Mucosa of stomach (tissue), 1 donor: ENCODE measurements around the gene PCED1B.
"Not testable (repeated sequence)": the region's sequence is repeated elsewhere in the genome, so short reads cannot be mapped to it uniquely, and the experiment has no call there.

Source experiments
- H3K27me3 ChIP-seq: one replicate; pipeline ENCODE4 v1.7.0; 2013; ENCODE audit warnings: mild to moderate bottlenecking, low read length; ENCODE audit not compliant: control insufficient read depth, insufficient read depth
- H3K36me3 ChIP-seq: one replicate; pipeline ENCODE4 v1.7.0; 2013; ENCODE audit warnings: low read length; ENCODE audit not compliant: control insufficient read depth, insufficient read depth
- H3K4me1 ChIP-seq: one replicate; pipeline ENCODE4 v1.7.0; 2013; ENCODE audit warnings: mild to moderate bottlenecking, low read length; ENCODE audit not compliant: control insufficient read depth, insufficient read depth
- H3K4me3 ChIP-seq: one replicate; pipeline ENCODE4 v1.7.0; 2013; ENCODE audit warnings: low read length
- H3K9ac ChIP-seq: one replicate; pipeline ENCODE4 v1.7.0; 2013; ENCODE audit warnings: mild to moderate bottlenecking, low read length, moderate library complexity
- H3K9me3 ChIP-seq: one replicate; pipeline ENCODE4 v1.7.0; 2013; ENCODE audit warnings: mild to moderate bottlenecking, low read length, moderate library complexity; ENCODE audit not compliant: control insufficient read depth
- donor health status: Pancreatic carcinoma.

The PCED1B gene

GRCh38 chr12:47164724-47165439 lies 85.5 kb downstream of the PCED1B start:
- H3K27me3 ChIP-seq: no peaks in the 10 kb centered on the region
- H3K4me1 ChIP-seq: peaks cover 20% of the 10 kb centered on the region
- H3K4me3 ChIP-seq: no peak overlapping the region
- H3K9me3 ChIP-seq: no peaks in the 10 kb centered on the region
- no peak overlapping the region for H3K9ac ChIP-seq
- no peaks in the 10 kb centered on the region for H3K36me3 ChIP-seq

- no peaks in the 10 kb centered on the region for H3K36me3 ChIP-seq
- peaks cover 20% of the 10 kb centered on the region for H3K4me1 ChIP-seq
- H3K4me3 ChIP-seq: no peak overlapping the region
- no peak overlapping the region for H3K9ac ChIP-seq
- H3K27me3 ChIP-seq: no peaks in the 10 kb centered on the region
- H3K9me3 ChIP-seq: no peaks in the 10 kb centered on the region
Observed at GRCh38 chr12:47165934-47166333, 86.5 kb downstream of the PCED1B start.

GRCh38 chr12:47166365-47166764 lies 86.9 kb downstream of the PCED1B start:
- no peaks in the 10 kb centered on the region for H3K9me3 ChIP-seq
- H3K9ac ChIP-seq: no peak overlapping the region
- H3K4me3 ChIP-seq: no peak overlapping the region
- H3K27me3 ChIP-seq: no peaks in the 10 kb centered on the region
- H3K36me3 ChIP-seq: no peaks in the 10 kb centered on the region
- peaks cover 20% of the 10 kb centered on the region for H3K4me1 ChIP-seq

GRCh38 chr12:47170281-47170680 lies 90.9 kb downstream of the PCED1B start:
- H3K4me1 ChIP-seq, H3K4me3 ChIP-seq, H3K27me3 ChIP-seq, H3K9me3 ChIP-seq, H3K9ac ChIP-seq, H3K36me3 ChIP-seq: not testable (repeated sequence)

- Histone ChIP-seq H3K27me3 (no peaks in the 10 kb centered on the region), H3K4me3 (no peak overlapping the region), H3K36me3 (no peaks in the 10 kb centered on the region), H3K4me1 (no peaks in the 10 kb centered on the region), H3K9me3 (no peaks in the 10 kb centered on the region), H3K9ac (no peak overlapping the region)
Observed at GRCh38 chr12:47178014-47178413, 98.6 kb downstream of the PCED1B start.

DNA sequence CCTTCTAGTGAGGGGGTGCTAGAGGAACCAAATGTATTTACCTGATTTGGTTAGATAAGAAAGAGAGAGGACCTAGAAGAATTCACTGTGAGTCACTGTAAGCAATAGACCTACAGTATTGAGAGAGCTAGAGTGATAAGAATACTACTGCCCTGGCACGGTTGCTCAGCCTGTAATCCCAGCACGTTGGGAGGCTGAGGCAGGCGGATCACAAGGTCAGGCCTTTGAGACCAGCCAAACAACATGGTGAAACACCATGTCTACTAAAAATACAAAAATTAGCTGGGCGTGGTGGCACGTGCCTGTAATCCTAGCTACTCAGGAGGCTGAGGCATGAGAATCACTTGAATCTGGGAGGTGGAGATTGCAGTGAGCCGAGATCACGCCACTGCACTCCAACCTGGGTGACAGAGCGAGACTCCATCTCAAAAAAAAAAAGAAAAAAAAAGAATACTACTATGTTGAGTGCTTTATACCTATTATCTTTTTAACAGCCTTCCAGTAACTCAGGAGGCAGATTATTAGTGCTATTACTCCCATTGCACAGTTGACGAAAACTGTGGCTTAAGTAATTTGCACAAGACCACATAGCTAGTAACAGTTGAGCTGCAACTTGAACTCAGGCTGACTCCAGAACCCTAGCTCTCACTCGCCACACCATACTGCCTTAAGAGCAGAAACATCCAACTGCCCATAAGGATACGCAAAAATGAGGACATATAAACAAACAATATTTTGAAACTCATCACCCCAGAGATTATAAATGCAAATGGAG lies 102.9 kb downstream of the PCED1B start:
- not testable (repeated sequence) for H3K4me1 ChIP-seq, H3K27me3 ChIP-seq, H3K36me3 ChIP-seq, H3K4me3 ChIP-seq, H3K9ac ChIP-seq, H3K9me3 ChIP-seq

DNA sequence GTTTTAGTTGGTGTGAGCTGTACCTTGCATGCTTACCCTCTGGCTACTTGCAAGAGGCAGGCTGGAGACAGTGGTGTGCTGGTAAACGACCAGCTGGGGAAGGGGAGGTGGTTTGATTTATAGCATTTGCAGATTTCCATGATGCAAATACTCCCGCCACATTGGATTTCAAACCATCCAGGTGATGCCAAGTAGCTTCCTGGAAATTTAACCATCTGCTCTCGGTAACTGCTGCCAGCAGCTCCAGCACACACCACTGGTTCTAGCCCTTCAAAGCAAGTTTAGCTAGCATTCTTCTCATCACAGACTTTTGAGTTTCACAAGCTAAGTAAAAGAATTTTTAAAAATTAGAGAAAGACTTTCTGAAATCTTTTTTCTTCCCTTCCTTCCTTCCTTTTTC lies 104.8 kb downstream of the PCED1B start:
- Histone ChIP-seq H3K36me3 (no peaks in the 10 kb centered on the region), H3K27me3 (no peaks in the 10 kb centered on the region), H3K9me3 (no peaks in the 10 kb centered on the region), H3K4me3 (no peak overlapping the region), H3K9ac (no peak overlapping the region), H3K4me1 (peaks cover 5% of the 10 kb centered on the region)

- H3K27me3 ChIP-seq: no peaks in the 10 kb centered on the region
- H3K9ac ChIP-seq: no peak overlapping the region
- no peaks in the 10 kb centered on the region for H3K9me3 ChIP-seq
- peaks cover 6% of the 10 kb centered on the region for H3K4me1 ChIP-seq
- no peaks in the 10 kb centered on the region for H3K36me3 ChIP-seq
- no peak overlapping the region for H3K4me3 ChIP-seq
Observed at GRCh38 chr12:47184813-47185212, 105.4 kb downstream of the PCED1B start.

GRCh38 chr12:47186246-47186645 lies 106.8 kb downstream of the PCED1B start:
- H3K4me1 ChIP-seq: peaks cover 6% of the 10 kb centered on the region
- H3K4me3 ChIP-seq: no peak overlapping the region
- H3K9me3 ChIP-seq: no peaks in the 10 kb centered on the region
- H3K9ac ChIP-seq: no peak overlapping the region
- H3K27me3 ChIP-seq: no peaks in the 10 kb centered on the region
- no peaks in the 10 kb centered on the region for H3K36me3 ChIP-seq

- peaks cover 6% of the 10 kb centered on the region for H3K4me1 ChIP-seq
- no peaks in the 10 kb centered on the region for H3K9me3 ChIP-seq
- H3K27me3 ChIP-seq: no peaks in the 10 kb centered on the region
- no peaks in the 10 kb centered on the region for H3K36me3 ChIP-seq
- no peak overlapping the region for H3K9ac ChIP-seq
- no peak overlapping the region for H3K4me3 ChIP-seq
Observed at GRCh38 chr12:47188576-47189441, 109.4 kb downstream of the PCED1B start.

DNA sequence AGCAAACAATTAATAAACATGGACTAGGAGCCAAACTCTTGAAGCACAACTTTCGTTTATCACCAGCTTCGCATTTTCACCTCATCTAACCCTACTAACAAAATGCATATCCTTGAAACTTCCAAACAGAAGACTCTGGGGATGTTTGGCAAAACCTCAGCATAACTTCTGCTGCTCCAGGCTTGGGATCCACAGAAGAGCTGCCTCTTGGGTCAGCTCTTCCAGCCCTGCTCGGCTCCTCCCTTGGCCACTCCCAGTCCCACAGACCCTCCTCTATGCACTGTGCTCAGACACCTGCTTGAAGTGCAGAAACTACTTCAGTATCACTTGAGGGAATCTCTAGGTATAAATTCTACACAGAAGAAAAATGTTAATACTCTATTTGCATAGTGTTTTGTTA lies 110.3 kb downstream of the PCED1B start:
- Histone ChIP-seq H3K4me3 (no peak overlapping the region), H3K9me3 (no peaks in the 10 kb centered on the region), H3K36me3 (no peaks in the 10 kb centered on the region), H3K27me3 (no peaks in the 10 kb centered on the region), H3K4me1 (peaks cover 6% of the 10 kb centered on the region), H3K9ac (no peak overlapping the region)

GRCh38 chr12:47190271-47190750 lies 110.9 kb downstream of the PCED1B start:
- no peak overlapping the region for H3K9ac ChIP-seq
- H3K27me3 ChIP-seq: no peaks in the 10 kb centered on the region
- no peak overlapping the region for H3K4me3 ChIP-seq
- H3K4me1 ChIP-seq: peaks cover 6% of the 10 kb centered on the region
- H3K36me3 ChIP-seq: no peaks in the 10 kb centered on the region
- no peaks in the 10 kb centered on the region for H3K9me3 ChIP-seq
